Right lobe of liver (tissue), 6 donors: ENCODE measurements around the gene CYSTM1. TPM values are rescaled to one million over a fixed set of nuclear protein-coding genes. Genes with fewer than 3 reads are reported as not detected.

Experiments
- ATAC-seq, 4 donors: fragments of 200-7000 bp; cut with Tn5 transposase; one replicate each; pipeline ENCODE4 v1.9.1; 2020; ENCODE audit warnings: mild to moderate bottlenecking in 4 of 4, moderate library complexity in 4 of 4
- DNase-seq, 3 donors: peaks; one replicate each; pipeline ENCODE4 v3.0.0-alpha.2; 2020
- H3K27ac ChIP-seq, 3 donors: fragments of 200-600 bp; one replicate each; pipeline ENCODE4 v1.8.0; 2022
- H3K27me3 ChIP-seq, 2 donors: fragments of 200-600 bp; one replicate each; pipeline ENCODE4 v1.8.0; 2022
- H3K36me3 ChIP-seq, 4 donors: fragments of 200-600 bp; sonication (generic) in 1 of 4; one replicate each; pipeline versions ENCODE4 v1.5.1 to v1.8.0; 2017 to 2022; ENCODE audit warnings: control low read depth in 1 of 4
- H3K4me1 ChIP-seq, 4 donors: fragments of 200-600 bp; sonication (generic) in 1 of 4; one replicate each; pipeline versions ENCODE4 v1.5.1 to v1.8.0; 2017 to 2022; ENCODE audit warnings: control low read depth in 1 of 4
- H3K4me3 ChIP-seq, 3 donors: fragments of 200-600 bp; one replicate each; pipeline ENCODE4 v1.8.0; 2022
- H3K9me3 ChIP-seq, 4 donors: fragments of 200-600 bp; sonication (generic) in 1 of 4; one replicate each; pipeline versions ENCODE4 v1.5.1 to v1.8.0; 2017 to 2022; ENCODE audit warnings: control low read depth in 1 of 4
- CTCF ChIP-seq, 4 donors: fragments of 200-600 bp in 3 of 4; fragments of 450-650 bp in 1 of 4; IDR thresholded peaks; one replicate each; pipeline versions ENCODE4 v1.5.1 to v1.8.0; 2016 to 2022; ENCODE audit warnings: antibody characterized with exemption in 4 of 4, mild to moderate bottlenecking in 2 of 4
- POLR2A ChIP-seq: fragments of 450-650 bp; IDR thresholded peaks from one replicate; pipeline ENCODE4 v1.6.1; 2017; ENCODE audit warnings: antibody characterized with exemption, mild to moderate bottlenecking
- WGBS: methylation state at CpG from one replicate; pipeline ENCODE4 v1.1.6; 2018; ENCODE audit warnings: low coverage, low lambda C conversion rate; ENCODE audit not compliant: insufficient coverage; ENCODE audit errors: missing lambda C conversion rate; 5-methylcytosine and 5-hydroxymethylcytosine counted together
- intact Hi-C, 2 donors: fragments of 100-400 bp; cut with DNase I; formaldehyde crosslinking; loops; one replicate each; pipeline versions ENCODE4 v1.11.2 to v1.14.1; 2022
- total RNA-seq, 6 experiments: library from RNA; depleted of rRNA in 2 of 6; stranded (reverse); fragments of >200 nt in 2 of 6; fragmentation: NEBNext Ultra II Directional in 3 of 6; extraction: Animal tissue kit (Norgen Biotek cat#: 25700) in 3 of 6; gene quantifications; one replicate each; pipeline versions ENCODE4 v1.1.0 to v1.2.4, GENCODE V29; 2016 to 2023
- donor health status: DM: no; HTN: yes; CAD: no.
- donor health status: DM: no; HTN: no; CAD: no.
- donor health status: DM: no; HTN: no; CAD: no.
- donor health status: DM: no; HTN: yes; CAD: no.
- donor health status: DM: no; HTN: yes; CAD: no.

The CYSTM1 gene
- total RNA-seq, 6 experiments from 2014 or later, result 15.5 to 78.0 (median 29.8) TPM

GRCh38 chr5:140185409-140185808 is 10.4 kb downstream of the CYSTM1 start:
- ATAC-seq, result no peak
- Histone ChIP-seq H3K27ac (no peak overlapping the region), H3K27me3 (no peaks in the 10 kb centered on the region), H3K4me3 (no peak overlapping the region), H3K36me3 (no peaks in the 10 kb centered on the region), H3K4me1 (peaks cover 0 to 14% (median 6%) of the 10 kb centered on the region in 4 donors), H3K9me3 (no peaks in the 10 kb centered on the region)
- 94% methylated on average over 2 of the region's 2 CpGs for WGBS
- DNase-seq, result no peak
- intact Hi-C loops, result no loop called here
- TF ChIP-seq POLR2A, result no peak
- TF ChIP-seq CTCF (IDR thresholded peaks at IDR 0.05), result no peak

- DNase-seq (no peak), ATAC-seq (no peak)
- Histone ChIP-seq H3K9me3 (no peaks in the 10 kb centered on the region), H3K36me3 (no peaks in the 10 kb centered on the region), H3K27ac (no peak overlapping the region), H3K4me1 (peaks cover 0 to 5% (median 2%) of the 10 kb centered on the region in 4 donors), H3K27me3 (no peaks in the 10 kb centered on the region), H3K4me3 (no peak overlapping the region)
- intact Hi-C loops, result no loop called here
- 58% methylated on average over 5 of the region's 5 CpGs for WGBS
- TF ChIP-seq CTCF (IDR thresholded peaks at IDR 0.05) (no peak), POLR2A (no peak)
Observed at GRCh38 chr5:140186267-140186671, 11.3 kb downstream of the CYSTM1 start.

GRCh38 chr5:140189253-140189652 is 14.3 kb downstream of the CYSTM1 start:
- no peak for TF ChIP-seq POLR2A
- TF ChIP-seq CTCF (IDR thresholded peaks at IDR 0.05), result no peak
- Histone ChIP-seq H3K9me3 (no peaks in the 10 kb centered on the region), H3K4me3 (no peak overlapping the region), H3K36me3 (no peaks in the 10 kb centered on the region), H3K4me1 (peaks cover 0 to 4% (median 0%) of the 10 kb centered on the region in 4 donors), H3K27ac (no peak overlapping the region), H3K27me3 (no peaks in the 10 kb centered on the region)
- 88% methylated on average over 2 of the region's 2 CpGs for WGBS
- DNase-seq (no peak), ATAC-seq (no peak)
- intact Hi-C loops, result no loop called here

GRCh38 chr5:140189977-140190871 is 15.2 kb downstream of the CYSTM1 start:
- ATAC-seq (peak in 1 of 4 donors; percentile 27), DNase-seq (no peak)
- Histone ChIP-seq H3K4me3 (no peak overlapping the region), H3K36me3 (no peaks in the 10 kb centered on the region), H3K9me3 (no peaks in the 10 kb centered on the region), H3K27ac (no peak overlapping the region), H3K27me3 (no peaks in the 10 kb centered on the region), H3K4me1 (peaks cover 0 to 4% (median 0%) of the 10 kb centered on the region in 4 donors)
- intact Hi-C loops, result no loop called here
- WGBS, result 73% methylated on average over 3 of the region's 3 CpGs
- TF ChIP-seq POLR2A, result no peak
- TF ChIP-seq CTCF (IDR thresholded peaks at IDR 0.05), result no peak
